Body of pancreas (tissue), 4 donors: ENCODE measurements around the gene SHANK1.

Experiments used
- POLR2A ChIP-seq, 3 donors: fragments of 450-650 bp; IDR thresholded peaks; one replicate each; pipeline ENCODE4 v1.6.1; 2016; ENCODE audit warnings: antibody characterized with exemption in 3 of 3, mild to moderate bottlenecking in 2 of 3
- TF ChIP-seq, protein P1 (sequence below), 7 experiments: fragments of 450-650 bp in 4 of 7; fragments of 200-600 bp in 3 of 7; sonication (generic) in 3 of 7; IDR thresholded peaks; one replicate each; pipeline ENCODE4 v1.5.1; 2016 to 2019; ENCODE audit warnings: antibody characterized with exemption in 7 of 7

DNA sequence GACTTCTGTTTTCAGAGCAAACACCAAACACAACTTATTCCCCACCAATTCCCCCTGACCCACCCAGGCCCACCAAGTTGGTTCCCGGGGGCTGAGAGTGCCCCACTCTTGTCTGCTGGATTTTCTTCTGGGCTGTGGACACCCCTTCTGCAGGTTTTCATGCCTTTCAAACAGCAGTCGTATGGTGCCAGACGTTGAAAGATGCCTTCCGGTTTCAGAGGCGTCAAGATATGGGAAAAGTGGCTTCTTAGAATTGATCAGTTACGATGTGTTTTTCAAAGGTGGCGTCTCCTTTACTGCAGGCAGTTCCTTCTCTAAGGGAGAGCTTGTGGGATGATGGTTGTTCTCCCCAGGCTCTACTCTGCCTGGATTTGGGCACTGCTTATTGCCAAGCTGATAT is 16.3 kb upstream of the SHANK1 start:
- TF ChIP-seq POLR2A (IDR thresholded peaks at IDR 0.05), result no peak
- TF ChIP-seq, protein P1, sequence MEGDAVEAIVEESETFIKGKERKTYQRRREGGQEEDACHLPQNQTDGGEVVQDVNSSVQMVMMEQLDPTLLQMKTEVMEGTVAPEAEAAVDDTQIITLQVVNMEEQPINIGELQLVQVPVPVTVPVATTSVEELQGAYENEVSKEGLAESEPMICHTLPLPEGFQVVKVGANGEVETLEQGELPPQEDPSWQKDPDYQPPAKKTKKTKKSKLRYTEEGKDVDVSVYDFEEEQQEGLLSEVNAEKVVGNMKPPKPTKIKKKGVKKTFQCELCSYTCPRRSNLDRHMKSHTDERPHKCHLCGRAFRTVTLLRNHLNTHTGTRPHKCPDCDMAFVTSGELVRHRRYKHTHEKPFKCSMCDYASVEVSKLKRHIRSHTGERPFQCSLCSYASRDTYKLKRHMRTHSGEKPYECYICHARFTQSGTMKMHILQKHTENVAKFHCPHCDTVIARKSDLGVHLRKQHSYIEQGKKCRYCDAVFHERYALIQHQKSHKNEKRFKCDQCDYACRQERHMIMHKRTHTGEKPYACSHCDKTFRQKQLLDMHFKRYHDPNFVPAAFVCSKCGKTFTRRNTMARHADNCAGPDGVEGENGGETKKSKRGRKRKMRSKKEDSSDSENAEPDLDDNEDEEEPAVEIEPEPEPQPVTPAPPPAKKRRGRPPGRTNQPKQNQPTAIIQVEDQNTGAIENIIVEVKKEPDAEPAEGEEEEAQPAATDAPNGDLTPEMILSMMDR (IDR thresholded peaks at IDR 0.05), result no peak
